HCT116 (cell line): ENCODE measurements around the gene ITM2B. TPM values are rescaled to one million over a fixed set of nuclear protein-coding genes. Genes with fewer than 3 reads are reported as not detected.

Experiments
- ATAC-seq: fragments of 200-7000 bp; cut with Tn5 transposase; 2 replicates; pipeline ENCODE4 v1.9.1; 2020; ENCODE audit warnings: mild to moderate bottlenecking, moderate library complexity
- BruUV-seq: library from RNA; stranded (reverse); fragments of 400-500 nt; replicated peaks from 2 replicates; lab custom pipeline; 2021; lab: Mats Ljungman, UMichigan
- CTCF ChIA-PET: fragments of 300-600 bp; sonication (Branson Sonifier 250); formaldehyde crosslinking; loops from one replicate; lab custom pipeline; 2021; ENCODE audit warnings: antibody characterized with exemption; lab: Charles Lee
- POLR2A ChIA-PET: fragments of 300-600, 350-600 bp; sonication (Branson Sonifier 250); formaldehyde crosslinking; loops from one replicate; lab custom pipeline; 2021; ENCODE audit warnings: antibody characterized with exemption; lab: Charles Lee
- RAD21 ChIA-PET, 2 experiments: fragments of 300-600 bp; sonication (Branson Sonifier 250); formaldehyde crosslinking; loops; one replicate each; lab custom pipeline; 2023; ENCODE audit warnings: low total read pairs in 2 of 2; ENCODE audit not compliant: uncharacterized antibody in 2 of 2, unreplicated experiment in 2 of 2, low non-redundant PET in 1 of 2; lab: Charles Lee
- DNase-seq: peaks from one replicate; pipeline ENCODE4 v3.0.0-alpha.2; 2010; ENCODE audit warnings: low read depth, low spot score
- H2AFZ ChIP-seq: fragments of 200-600 bp; shearing (Covaris generic), sonication (generic); 2 replicates; pipeline ENCODE4 v1.6.1; 2017; ENCODE audit warnings: low read depth, mixed run types, mixed read lengths, antibody characterized with exemption, low read length; ENCODE audit not compliant: poor library complexity, severe bottlenecking
- H3K27ac ChIP-seq: 2 replicates; pipeline ENCODE4 v1.5.1; 2012; ENCODE audit warnings: low read depth, low read length
- H3K27me3 ChIP-seq: fragments of 200-600 bp; sonication (generic); 2 replicates; pipeline ENCODE4 v1.6.1; 2016; ENCODE audit warnings: mixed run types, low read length, mixed read lengths; ENCODE audit not compliant: insufficient read depth
- H3K36me3 ChIP-seq, 2 experiments: fragments of 200-500 bp in 1 of 2; fragments of 200-600 bp in 1 of 2; sonication (Bioruptor generic) in 1 of 2; sonication (generic) in 1 of 2; 2 replicates each; pipeline versions ENCODE4 v1.5.1 to v1.6.1; 2014 to 2016; ENCODE audit warnings: low read length in 2 of 2, inconsistent platforms in 1 of 2, mixed read lengths in 1 of 2, mixed run types in 1 of 2; ENCODE audit not compliant: insufficient read depth in 2 of 2, control insufficient read depth in 1 of 2
- H3K4me1 ChIP-seq, 2 experiments: fragments of 200-600 bp in 1 of 2; sonication (generic) in 1 of 2; 2 replicates each; pipeline versions ENCODE4 v1.5.1 to v1.6.1; 2012 to 2017; ENCODE audit warnings: low read length in 2 of 2, inconsistent platforms in 1 of 2, mild to moderate bottlenecking in 1 of 2, mixed read lengths in 1 of 2, mixed run types in 1 of 2, moderate library complexity in 1 of 2; ENCODE audit not compliant: insufficient read depth in 2 of 2, control insufficient read depth in 1 of 2
- H3K4me2 ChIP-seq: fragments of 200-600 bp; sonication (generic); 2 replicates; pipeline ENCODE4 v1.6.1; 2017; ENCODE audit warnings: mixed run types, low read length, mixed read lengths
- H3K4me3 ChIP-seq, 2 experiments: fragments of 200-600 bp in 1 of 2; sonication (generic) in 1 of 2; replicated peaks in 1 of 2; 2 replicates each; pipeline ENCODE4 v1.5.1; 2011 to 2016; ENCODE audit warnings: low read length in 2 of 2, control low read depth in 1 of 2, low read depth in 1 of 2, mild to moderate bottlenecking in 1 of 2, mixed read lengths in 1 of 2, mixed run types in 1 of 2
- H3K79me2 ChIP-seq: fragments of 200-600 bp; sonication (generic); 2 replicates; pipeline ENCODE4 v1.6.1; 2017; ENCODE audit warnings: mild to moderate bottlenecking, mixed run types, low read length, moderate library complexity, mixed read lengths; ENCODE audit not compliant: insufficient read depth
- H3K9ac ChIP-seq: fragments of 200-600 bp; sonication (generic); 2 replicates; pipeline ENCODE4 v1.6.1; 2016; ENCODE audit warnings: low read length, mixed read lengths
- H3K9me2 ChIP-seq: fragments of 200-600 bp; sonication (generic), shearing (Covaris generic); 2 replicates; pipeline ENCODE4 v1.6.1; 2017; ENCODE audit warnings: mixed run types, mild to moderate bottlenecking, moderate library complexity; ENCODE audit not compliant: insufficient read depth
- H3K9me3 ChIP-seq, 2 experiments: fragments of 200-500 bp in 1 of 2; fragments of 200-600 bp in 1 of 2; sonication (Bioruptor generic) in 1 of 2; sonication (generic) in 1 of 2; 2 replicates each; pipeline ENCODE4 v1.6.1; 2014 to 2017; ENCODE audit warnings: low read length in 2 of 2, mixed read lengths in 2 of 2, inconsistent platforms in 1 of 2, low read depth in 1 of 2, mild to moderate bottlenecking in 1 of 2, mixed run types in 1 of 2, moderate library complexity in 1 of 2; ENCODE audit not compliant: control insufficient read depth in 1 of 2, insufficient read depth in 1 of 2
- H4K20me1 ChIP-seq: fragments of 200-600 bp; sonication (generic), shearing (Covaris generic); 2 replicates; pipeline ENCODE4 v1.6.1; 2017; ENCODE audit warnings: mixed run types, mild to moderate bottlenecking, moderate library complexity; ENCODE audit not compliant: insufficient read depth
- CBX3 ChIP-seq: IDR thresholded peaks from 2 replicates; pipeline ENCODE4 v1.6.1; 2012; ENCODE audit warnings: low read depth
- ELF1 ChIP-seq: IDR thresholded peaks from 2 replicates; pipeline ENCODE4 v1.6.1; 2012; ENCODE audit warnings: low read depth, borderline replicate concordance
- EZH2phosphoT487 ChIP-seq: fragments of 200-600 bp; IDR thresholded peaks from 2 replicates; pipeline ENCODE4 v1.6.1; 2018; ENCODE audit warnings: antibody characterized with exemption, borderline replicate concordance
- FOSL1 ChIP-seq: IDR thresholded peaks from 2 replicates; pipeline ENCODE4 v1.6.1; 2012; ENCODE audit warnings: low read depth
- JUND ChIP-seq: IDR thresholded peaks from 2 replicates; pipeline ENCODE4 v1.6.1; 2012
- POLR2A ChIP-seq: IDR thresholded peaks from 2 replicates; pipeline ENCODE4 v1.7.0; 2011; ENCODE audit warnings: borderline replicate concordance; ENCODE audit not compliant: insufficient read depth, insufficient read length; ENCODE audit errors: extremely low read depth
- POLR2AphosphoS5 ChIP-seq: IDR thresholded peaks from 2 replicates; pipeline ENCODE4 v1.6.1; 2011; ENCODE audit warnings: mild to moderate bottlenecking, low read depth, low read length, moderate library complexity
- RAD21 ChIP-seq: IDR thresholded peaks from 2 replicates; pipeline ENCODE4 v1.6.1; 2012; ENCODE audit warnings: low read depth, mild to moderate bottlenecking
- SIN3A ChIP-seq: IDR thresholded peaks from 2 replicates; pipeline ENCODE4 v1.6.1; 2012; ENCODE audit warnings: low read depth
- SP1 ChIP-seq: IDR thresholded peaks from 2 replicates; pipeline ENCODE4 v1.6.1; 2012; ENCODE audit warnings: low read depth
- TCF7L2 ChIP-seq: IDR thresholded peaks from 2 replicates; pipeline ENCODE4 v1.7.0; 2011; ENCODE audit warnings: borderline replicate concordance, inconsistent platforms; ENCODE audit not compliant: insufficient read depth, insufficient read length; ENCODE audit errors: extremely low read depth
- YY1 ChIP-seq: IDR thresholded peaks from 2 replicates; pipeline ENCODE4 v1.6.1; 2011; ENCODE audit warnings: low read length, low read depth, moderate library complexity, mild to moderate bottlenecking; ENCODE audit not compliant: insufficient replicate concordance; ENCODE audit errors: extremely low read depth
- ZBTB33 ChIP-seq: IDR thresholded peaks from 2 replicates; pipeline ENCODE4 v1.6.1; 2011; ENCODE audit warnings: mild to moderate bottlenecking, low read length, moderate library complexity; ENCODE audit not compliant: insufficient replicate concordance; ENCODE audit errors: extremely low read depth
- intact Hi-C: fragments of 100-400 bp; cut with micrococcal nuclease; formaldehyde crosslinking; loops from 2 replicates; pipeline ENCODE4 v1.10.0; 2022
- total RNA-seq: library from RNA; stranded (reverse); gene quantifications from one replicate; pipeline ENCODE4 v1.2.1, GENCODE V29; 2021; ENCODE audit not compliant: unreplicated experiment
- TF ChIP-seq, protein P1 (sequence below), 3 experiments: fragments of 200-600 bp in 1 of 3; sonication (generic) in 1 of 3; IDR thresholded peaks in 2 of 3; conservative IDR thresholded peaks in 1 of 3; 2 replicates each; pipeline ENCODE4 v1.5.1; 2012 to 2017; ENCODE audit warnings: low read depth in 2 of 3, low read length in 2 of 3, antibody characterized with exemption in 1 of 3, borderline replicate concordance in 1 of 3, control low read depth in 1 of 3, mild to moderate bottlenecking in 1 of 3, mixed read lengths in 1 of 3, mixed run types in 1 of 3, moderate library complexity in 1 of 3; ENCODE audit not compliant: insufficient read depth in 1 of 3
- TF ChIP-seq, protein P2 (sequence below): IDR thresholded peaks from 2 replicates; pipeline ENCODE4 v1.6.1; 2012

Gene ITM2B
- total RNA-seq, 1 experiment from 2014 or later = 124 TPM

DNA sequence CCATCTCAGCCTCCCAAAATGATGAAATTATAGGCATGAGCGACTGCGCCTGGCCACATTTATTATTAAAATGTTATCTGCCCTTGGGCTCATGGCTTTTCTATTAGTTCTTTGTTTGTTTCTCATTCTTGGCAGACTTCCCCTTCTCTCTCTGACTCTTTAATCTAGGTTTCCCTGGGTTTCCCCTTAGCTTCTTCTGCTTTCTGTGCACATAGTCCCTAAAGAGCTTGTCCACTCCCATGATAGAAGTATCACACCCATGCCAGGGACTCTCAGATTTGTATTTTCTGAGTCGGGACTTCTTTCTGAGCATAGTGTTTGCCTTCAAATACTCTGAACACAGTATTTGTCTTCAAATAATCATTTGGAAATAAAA lies 38.6 kb upstream of the ITM2B start:
- no peak overlapping the region for H2AFZ ChIP-seq
- H3K36me3 ChIP-seq = no peaks in the 10 kb centered on the region
- no TSS peak for BruUV-seq
- H3K9me2 ChIP-seq = no peaks in the 10 kb centered on the region
- H3K79me2 ChIP-seq = no peaks in the 10 kb centered on the region
- H3K27me3 ChIP-seq = no peaks in the 10 kb centered on the region
- no peak overlapping the region for H3K9ac ChIP-seq
- DNase-seq (no peak), ATAC-seq (no peak)
- H3K9me3 ChIP-seq = no peaks in the 10 kb centered on the region
- no peaks in the 10 kb centered on the region for H3K4me1 ChIP-seq
- ChIA-PET RAD21 (no interaction called here), CTCF (no interaction called here), POLR2A (no interaction called here)
- H3K4me3 ChIP-seq = no peak overlapping the region
- TF ChIP-seq JUND (no peak), ZBTB33 (no peak), FOSL1 (no peak), SIN3A (no peak), SP1 (no peak), TCF7L2 (no peak), CBX3 (no peak), EZH2phosphoT487 (no peak), ELF1 (no peak), POLR2AphosphoS5 (no peak), POLR2A (no peak), RAD21 (no peak), YY1 (no peak)
- TF ChIP-seq, protein P1, sequence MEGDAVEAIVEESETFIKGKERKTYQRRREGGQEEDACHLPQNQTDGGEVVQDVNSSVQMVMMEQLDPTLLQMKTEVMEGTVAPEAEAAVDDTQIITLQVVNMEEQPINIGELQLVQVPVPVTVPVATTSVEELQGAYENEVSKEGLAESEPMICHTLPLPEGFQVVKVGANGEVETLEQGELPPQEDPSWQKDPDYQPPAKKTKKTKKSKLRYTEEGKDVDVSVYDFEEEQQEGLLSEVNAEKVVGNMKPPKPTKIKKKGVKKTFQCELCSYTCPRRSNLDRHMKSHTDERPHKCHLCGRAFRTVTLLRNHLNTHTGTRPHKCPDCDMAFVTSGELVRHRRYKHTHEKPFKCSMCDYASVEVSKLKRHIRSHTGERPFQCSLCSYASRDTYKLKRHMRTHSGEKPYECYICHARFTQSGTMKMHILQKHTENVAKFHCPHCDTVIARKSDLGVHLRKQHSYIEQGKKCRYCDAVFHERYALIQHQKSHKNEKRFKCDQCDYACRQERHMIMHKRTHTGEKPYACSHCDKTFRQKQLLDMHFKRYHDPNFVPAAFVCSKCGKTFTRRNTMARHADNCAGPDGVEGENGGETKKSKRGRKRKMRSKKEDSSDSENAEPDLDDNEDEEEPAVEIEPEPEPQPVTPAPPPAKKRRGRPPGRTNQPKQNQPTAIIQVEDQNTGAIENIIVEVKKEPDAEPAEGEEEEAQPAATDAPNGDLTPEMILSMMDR (IDR thresholded peaks at IDR 0.05 in 2 of 3, conservative IDR thresholded peaks at IDR 0.05 in 1 of 3; ENCODE audit: borderline replicate concordance in 1 of 3, insufficient read depth in 1 of 3, low read depth in 2 of 3, low read length in 2 of 3) = no peak
- TF ChIP-seq, protein P2, sequence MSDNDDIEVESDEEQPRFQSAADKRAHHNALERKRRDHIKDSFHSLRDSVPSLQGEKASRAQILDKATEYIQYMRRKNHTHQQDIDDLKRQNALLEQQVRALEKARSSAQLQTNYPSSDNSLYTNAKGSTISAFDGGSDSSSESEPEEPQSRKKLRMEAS = no peak
- no peak overlapping the region for H3K4me2 ChIP-seq
- no peaks in the 10 kb centered on the region for H4K20me1 ChIP-seq
- intact Hi-C loops = no loop called here
- H3K27ac ChIP-seq = no peak overlapping the region
